Stimulated activated memory B cell treated with anti-CD40 and anti-IgM and Interleukin-4, amounts not matched to agents 10 μg/mL and 1 μg/mL and 100 μg/mL, for 72 hours (primary cell): ENCODE results near the gene TYW1.
A peak's percentile ranks its signal among the peaks of the same experiment; 100 is the strongest.
"Not testable (repeated sequence)": the region's sequence is repeated elsewhere in the genome, so short reads cannot be mapped to it uniquely, and the experiment has no call there.

Source experiments
- ATAC-seq: fragments of 150-1000 bp; cut with Tn5 transposase; 2 replicates; pipeline ENCODE4 v1.10.0; 2021
- H3K27ac Mint-ChIP-seq: one replicate; pipeline ENCODE4 v1.8.0; 2022; ENCODE audit warnings: mild to moderate bottlenecking, mixed read lengths
- H3K27me3 Mint-ChIP-seq: one replicate; pipeline ENCODE4 v1.8.0; 2022; ENCODE audit warnings: mixed read lengths
- H3K36me3 Mint-ChIP-seq: one replicate; pipeline ENCODE4 v1.8.0; 2022; ENCODE audit warnings: mixed read lengths
- H3K4me1 Mint-ChIP-seq: one replicate; pipeline ENCODE4 v1.8.0; 2022; ENCODE audit warnings: mixed read lengths
- H3K4me3 Mint-ChIP-seq: one replicate; pipeline ENCODE4 v1.8.0; 2022; ENCODE audit warnings: mild to moderate bottlenecking, moderate library complexity, mixed read lengths
- H3K9me3 Mint-ChIP-seq: one replicate; pipeline ENCODE4 v1.8.0; 2022; ENCODE audit warnings: mixed read lengths

Gene TYW1

GRCh38 chr7:67018940-67019339, 22.3 kb downstream of the TYW1 start:
- H3K36me3 Mint-ChIP-seq: peaks cover 71% of the 10 kb centered on the region
- H3K27ac Mint-ChIP-seq: no peak overlapping the region
- H3K9me3 Mint-ChIP-seq: no peaks in the 10 kb centered on the region
- no peak overlapping the region for H3K4me3 Mint-ChIP-seq
- no peaks in the 10 kb centered on the region for H3K4me1 Mint-ChIP-seq
- H3K27me3 Mint-ChIP-seq: no peaks in the 10 kb centered on the region
- ATAC-seq: no peak

GRCh38 chr7:67019562-67020390, 23.1 kb downstream of the TYW1 start:
- H3K27ac Mint-ChIP-seq: no peak overlapping the region
- no peak overlapping the region for H3K4me3 Mint-ChIP-seq
- peaks cover 68% of the 10 kb centered on the region for H3K36me3 Mint-ChIP-seq
- ATAC-seq: no peak
- H3K9me3 Mint-ChIP-seq: no peaks in the 10 kb centered on the region
- H3K27me3 Mint-ChIP-seq: no peaks in the 10 kb centered on the region
- H3K4me1 Mint-ChIP-seq: no peaks in the 10 kb centered on the region

- Mint-ChIP-seq H3K4me3 (no peak overlapping the region), H3K4me1 (no peaks in the 10 kb centered on the region), H3K36me3 (peaks cover 61% of the 10 kb centered on the region), H3K27ac (no peak overlapping the region), H3K9me3 (no peaks in the 10 kb centered on the region), H3K27me3 (no peaks in the 10 kb centered on the region)
- ATAC-seq: no peak
These were observed 24.6 kb downstream of the TYW1 start for GRCh38 chr7:67021260-67021659.

- no peak overlapping the region for H3K4me3 Mint-ChIP-seq
- no peak for ATAC-seq
- H3K27ac Mint-ChIP-seq: no peak overlapping the region
- H3K4me1 Mint-ChIP-seq: no peaks in the 10 kb centered on the region
- peaks cover 62% of the 10 kb centered on the region for H3K36me3 Mint-ChIP-seq
- no peaks in the 10 kb centered on the region for H3K9me3 Mint-ChIP-seq
- no peaks in the 10 kb centered on the region for H3K27me3 Mint-ChIP-seq
These were observed 25.9 kb downstream of the TYW1 start for GRCh38 chr7:67022511-67022910.

GRCh38 chr7:67025459-67025858, 28.8 kb downstream of the TYW1 start:
- ATAC-seq, H3K4me3 Mint-ChIP-seq, H3K27ac Mint-ChIP-seq, H3K27me3 Mint-ChIP-seq, H3K9me3 Mint-ChIP-seq, H3K4me1 Mint-ChIP-seq: not testable (repeated sequence)
- peaks cover 51% of the 10 kb centered on the region for H3K36me3 Mint-ChIP-seq

- not testable (repeated sequence) for H3K27me3 Mint-ChIP-seq, H3K4me3 Mint-ChIP-seq, H3K4me1 Mint-ChIP-seq, H3K9me3 Mint-ChIP-seq, ATAC-seq, H3K27ac Mint-ChIP-seq
- peaks cover 47% of the 10 kb centered on the region for H3K36me3 Mint-ChIP-seq
These were observed 35.1 kb downstream of the TYW1 start for GRCh38 chr7:67031685-67032084.

GRCh38 chr7:67033251-67033650, 36.6 kb downstream of the TYW1 start:
- Mint-ChIP-seq H3K27ac (peak overlapping the region; percentile 14), H3K4me1 (no peaks in the 10 kb centered on the region), H3K36me3 (peaks cover 42% of the 10 kb centered on the region), H3K9me3 (no peaks in the 10 kb centered on the region), H3K4me3 (no peak overlapping the region), H3K27me3 (no peaks in the 10 kb centered on the region)
- ATAC-seq: no peak

- H3K9me3 Mint-ChIP-seq, H3K27me3 Mint-ChIP-seq, ATAC-seq, H3K4me3 Mint-ChIP-seq, H3K4me1 Mint-ChIP-seq, H3K27ac Mint-ChIP-seq: not testable (repeated sequence)
- H3K36me3 Mint-ChIP-seq: peaks cover 31% of the 10 kb centered on the region
These were observed 40.1 kb downstream of the TYW1 start for GRCh38 chr7:67036432-67037395.

- H3K4me1 Mint-ChIP-seq, ATAC-seq, H3K27ac Mint-ChIP-seq, H3K9me3 Mint-ChIP-seq, H3K27me3 Mint-ChIP-seq, H3K4me3 Mint-ChIP-seq: not testable (repeated sequence)
- H3K36me3 Mint-ChIP-seq: peaks cover 10% of the 10 kb centered on the region
These were observed 44.2 kb downstream of the TYW1 start for GRCh38 chr7:67040832-67041231.

- H3K4me3 Mint-ChIP-seq, H3K27me3 Mint-ChIP-seq, H3K9me3 Mint-ChIP-seq, ATAC-seq, H3K27ac Mint-ChIP-seq, H3K4me1 Mint-ChIP-seq: not testable (repeated sequence)
- peaks cover 12% of the 10 kb centered on the region for H3K36me3 Mint-ChIP-seq
These were observed 46.3 kb downstream of the TYW1 start for GRCh38 chr7:67042781-67043558.

- not testable (repeated sequence) for H3K4me3 Mint-ChIP-seq, ATAC-seq, H3K27ac Mint-ChIP-seq
These were observed 46.9 kb downstream of the TYW1 start for GRCh38 chr7:67043559-67043930.

GRCh38 chr7:67045496-67045995, 48.9 kb downstream of the TYW1 start:
- no peak overlapping the region for H3K4me3 Mint-ChIP-seq
- no peak overlapping the region for H3K27ac Mint-ChIP-seq
- no peak for ATAC-seq
- peaks cover 7% of the 10 kb centered on the region for H3K4me1 Mint-ChIP-seq
- no peaks in the 10 kb centered on the region for H3K9me3 Mint-ChIP-seq
- H3K27me3 Mint-ChIP-seq: no peaks in the 10 kb centered on the region
- H3K36me3 Mint-ChIP-seq: peaks cover 31% of the 10 kb centered on the region

More at GRCh38 chr7:67043559-67043930, 46.9 kb downstream of the TYW1 start:
- H3K9me3 Mint-ChIP-seq, H3K4me1 Mint-ChIP-seq, H3K27me3 Mint-ChIP-seq: not testable (repeated sequence)
- H3K36me3 Mint-ChIP-seq: peaks cover 12% of the 10 kb centered on the region

- not testable (repeated sequence) for H3K4me1 Mint-ChIP-seq, H3K4me3 Mint-ChIP-seq, H3K27me3 Mint-ChIP-seq, H3K27ac Mint-ChIP-seq, ATAC-seq, H3K9me3 Mint-ChIP-seq
- H3K36me3 Mint-ChIP-seq: peaks cover 39% of the 10 kb centered on the region
These were observed 50.2 kb downstream of the TYW1 start for GRCh38 chr7:67046819-67047218.

GRCh38 chr7:67049908-67050307, 53.3 kb downstream of the TYW1 start:
- H3K4me3 Mint-ChIP-seq, H3K9me3 Mint-ChIP-seq, ATAC-seq, H3K27me3 Mint-ChIP-seq, H3K27ac Mint-ChIP-seq, H3K4me1 Mint-ChIP-seq: not testable (repeated sequence)
- H3K36me3 Mint-ChIP-seq: peaks cover 66% of the 10 kb centered on the region

GRCh38 chr7:67052161-67052560, 55.5 kb downstream of the TYW1 start:
- peaks cover 76% of the 10 kb centered on the region for H3K36me3 Mint-ChIP-seq
- not testable (repeated sequence) for H3K27ac Mint-ChIP-seq, H3K9me3 Mint-ChIP-seq

More at GRCh38 chr7:67052161-67052560, 55.5 kb downstream of the TYW1 start:
- H3K4me1 Mint-ChIP-seq, H3K27me3 Mint-ChIP-seq, H3K4me3 Mint-ChIP-seq, ATAC-seq: not testable (repeated sequence)
